ENCODE data around the gene CALB2.

GRCh38 chr16:71357681-71358080 lies 842 bp upstream of the CALB2 start:
- TF ChIP-seq CTCF (IDR thresholded peaks at IDR 0.05) (no peak), EZH2 (IDR thresholded peaks at IDR 0.05; ENCODE audit: borderline replicate concordance, insufficient read depth, low read depth, low read length, poor library complexity, severe bottlenecking) (no peak)
